SHP77 (cell line): Measurements from ENCODE around the gene LEMD1.

Experiments
- DNase-seq, 2 experiments: peaks; one replicate each; lab custom pipeline; 2025; lab: John Stamatoyannopoulos, UW

Gene LEMD1

GRCh38 chr1:205354259-205355074, 67.4 kb downstream of the LEMD1 start:
- peak; percentile 55 to 66 for DNase-seq

GRCh38 chr1:205353612-205354011, 68.2 kb downstream of the LEMD1 start:
- no peak for DNase-seq

GRCh38 chr1:205353191-205353590, 68.7 kb downstream of the LEMD1 start:
- no peak for DNase-seq

GRCh38 chr1:205351984-205352713, 69.7 kb downstream of the LEMD1 start:
- DNase-seq = peak; percentile 63 to 81

- no peak for DNase-seq
These were observed 71.1 kb downstream of the LEMD1 start for GRCh38 chr1:205350691-205351141.

- DNase-seq = no peak
These were observed 71.7 kb downstream of the LEMD1 start for GRCh38 chr1:205350124-205350523.

- no peak for DNase-seq
These were observed 73.0 kb downstream of the LEMD1 start for GRCh38 chr1:205348554-205349487.

GRCh38 chr1:205346956-205347574, 74.8 kb downstream of the LEMD1 start:
- DNase-seq = no peak

- no peak for DNase-seq
These were observed 76.1 kb downstream of the LEMD1 start for GRCh38 chr1:205345761-205346160.

GRCh38 chr1:205344066-205344928, 77.6 kb downstream of the LEMD1 start:
- peak in 1 of 2 experiments; percentile 21 for DNase-seq

- no peak for DNase-seq
These were observed 78.3 kb downstream of the LEMD1 start for GRCh38 chr1:205343431-205344065.

- no peak for DNase-seq
These were observed 78.9 kb downstream of the LEMD1 start for GRCh38 chr1:205342986-205343385.

GRCh38 chr1:205340676-205341075, 81.2 kb downstream of the LEMD1 start:
- DNase-seq = no peak

GRCh38 chr1:205339717-205340116, 82.1 kb downstream of the LEMD1 start:
- no peak for DNase-seq

GRCh38 chr1:205339197-205339702, 82.6 kb downstream of the LEMD1 start:
- no peak for DNase-seq

GRCh38 chr1:205338011-205338410, 83.8 kb downstream of the LEMD1 start:
- no peak for DNase-seq

- no peak for DNase-seq
These were observed 84.4 kb downstream of the LEMD1 start for GRCh38 chr1:205337481-205337880.

- DNase-seq = peak; percentile 61 to 80
These were observed 86.2 kb downstream of the LEMD1 start for GRCh38 chr1:205335692-205336091.

- no peak for DNase-seq
These were observed 89.7 kb downstream of the LEMD1 start for GRCh38 chr1:205332015-205332791.
